PC-3 (cell line): ENCODE data around the gene SH2D3A. TPM values are rescaled to one million over a fixed set of nuclear protein-coding genes. Genes with fewer than 3 reads are reported as not detected.
"Not testable (repeated sequence)": the region's sequence is repeated elsewhere in the genome, so short reads cannot be mapped to it uniquely, and the experiment has no call there.

ENCODE experiments used
- ATAC-seq: fragments of 200-7000 bp; cut with Tn5 transposase; 2 replicates; pipeline ENCODE4 v1.9.1; 2020; ENCODE audit warnings: mild to moderate bottlenecking, moderate library complexity
- BruUV-seq: library from RNA; stranded (reverse); fragments of 400-500 nt; replicated peaks from 2 replicates; lab custom pipeline; 2021; lab: Mats Ljungman, UMichigan
- CTCF ChIA-PET: fragments of 300-600 bp; sonication (Branson Sonifier 250); formaldehyde crosslinking; loops from one replicate; lab custom pipeline; 2022; ENCODE audit warnings: antibody characterized with exemption; lab: Charles Lee
- POLR2A ChIA-PET: fragments of 300-600 bp; sonication (Branson Sonifier 250); formaldehyde crosslinking; loops from one replicate; lab custom pipeline; 2022; ENCODE audit warnings: antibody characterized with exemption; ENCODE audit not compliant: unreplicated experiment; lab: Charles Lee
- DNase-seq: peaks from one replicate; pipeline ENCODE4 v3.0.0-alpha.2; 2015
- H2AFZ ChIP-seq: fragments of 300-600 bp; sonication (generic); 2 replicates; pipeline ENCODE4 v1.6.0; 2016; ENCODE audit warnings: antibody characterized with exemption, low read length
- H3F3A ChIP-seq: fragments of 300-600 bp; sonication (generic); one replicate; pipeline ENCODE4 v1.6.0; 2017; ENCODE audit warnings: antibody characterized with exemption, low read length, control low read depth, mild to moderate bottlenecking; ENCODE audit not compliant: unreplicated experiment
- H3K27ac ChIP-seq: fragments of 300-600 bp; sonication (generic); 2 replicates; pipeline ENCODE4 v1.5.1; 2016; ENCODE audit warnings: mild to moderate bottlenecking, low read length
- H3K27me3 ChIP-seq: fragments of 300-600 bp; sonication (generic); 2 replicates; pipeline ENCODE4 v1.6.1; 2016; ENCODE audit warnings: low read length, mixed read lengths
- H3K36me3 ChIP-seq: fragments of 300-600 bp; sonication (generic); 2 replicates; pipeline ENCODE4 v1.6.1; 2016; ENCODE audit warnings: low read depth, mixed run types, low read length, mixed read lengths
- H3K4me1 ChIP-seq: fragments of 300-600 bp; sonication (generic); 2 replicates; pipeline ENCODE4 v1.5.1; 2016; ENCODE audit warnings: low read length; ENCODE audit not compliant: insufficient read depth
- H3K4me2 ChIP-seq: fragments of 300-600 bp; sonication (generic); 2 replicates; pipeline ENCODE4 v1.6.0; 2016; ENCODE audit warnings: low read length
- H3K4me3 ChIP-seq: fragments of 300-600 bp; sonication (generic); 2 replicates; pipeline ENCODE4 v1.5.1; 2016; ENCODE audit warnings: mild to moderate bottlenecking, low read length, mixed read lengths
- H3K79me2 ChIP-seq: fragments of 300-600 bp; sonication (generic); 2 replicates; pipeline ENCODE4 v1.6.1; 2017; ENCODE audit warnings: low read length, mixed read lengths
- H3K9ac ChIP-seq: fragments of 300-600 bp; sonication (generic); 2 replicates; pipeline ENCODE4 v1.6.0; 2016; ENCODE audit warnings: mild to moderate bottlenecking, low read length
- H3K9me2 ChIP-seq: fragments of 300-600 bp; sonication (generic); replicated peaks from 2 replicates; pipeline ENCODE4 v1.6.1; 2016; ENCODE audit warnings: mixed run types, low read length, mixed read lengths
- H3K9me3 ChIP-seq: fragments of 300-600 bp; sonication (generic); 2 replicates; pipeline ENCODE4 v1.6.1; 2016; ENCODE audit warnings: low read length, mixed read lengths
- H4K20me1 ChIP-seq: fragments of 300-600 bp; sonication (generic); 2 replicates; pipeline ENCODE4 v1.6.1; 2016; ENCODE audit warnings: low read length, mixed read lengths
- CTCF ChIP-seq: fragments of 300-600 bp; sonication (generic); conservative IDR thresholded peaks from 2 replicates; pipeline ENCODE4 v1.5.1; 2017; ENCODE audit warnings: antibody characterized with exemption, low read depth, mild to moderate bottlenecking, low read length
- EZH2 ChIP-seq: fragments of 300-600 bp; sonication (generic); IDR thresholded peaks from one replicate; pipeline ENCODE4 v1.6.1; 2017; ENCODE audit warnings: antibody characterized with exemption, mild to moderate bottlenecking, low read length; ENCODE audit not compliant: unreplicated experiment
- EZH2phosphoT487 ChIP-seq: fragments of 300-600 bp; sonication (generic); IDR thresholded peaks from 2 replicates; pipeline ENCODE4 v1.6.1; 2018; ENCODE audit warnings: mild to moderate bottlenecking, antibody characterized with exemption, low read length, borderline replicate concordance
- intact Hi-C: fragments of 100-400 bp; cut with micrococcal nuclease; formaldehyde crosslinking; loops from 2 replicates; pipeline ENCODE4 v1.9.0; 2023
- total RNA-seq: library from RNA; depleted of rRNA; stranded (reverse); fragments of >200 nt; gene quantifications from 2 replicates; pipeline ENCODE4 v1.2.3, GENCODE V29; 2014

SH2D3A gene
- total RNA-seq, 1 experiment from 2014 or later, result 141 TPM

GRCh38 chr19:6801485-6802086, 34.4 kb upstream of the SH2D3A start:
- H3K79me2 ChIP-seq, result no peaks in the 10 kb centered on the region
- no peaks in the 10 kb centered on the region for H3K9me3 ChIP-seq
- H4K20me1 ChIP-seq, result no peaks in the 10 kb centered on the region
- peak overlapping the region; percentile 92 for H3K27ac ChIP-seq
- no peaks in the 10 kb centered on the region for H3F3A ChIP-seq
- no peak; the same call in 1 of the 2 replicates for ATAC-seq
- no peaks in the 10 kb centered on the region for H3K27me3 ChIP-seq
- H3K4me1 ChIP-seq, result peaks cover 25% of the 10 kb centered on the region
- intact Hi-C loops, result loop anchor here (2.0 kb wide), 1 partner anchor 35 kb away; the partner anchor contains the start of gene SH2D3A
- peak overlapping the region; percentile 59 for H2AFZ ChIP-seq
- TF ChIP-seq EZH2 (no peak), EZH2phosphoT487 (no peak)
- H3K36me3 ChIP-seq, result no peaks in the 10 kb centered on the region
- no peaks in the 10 kb centered on the region for H3K9me2 ChIP-seq
- ChIA-PET POLR2A (no interaction called here), CTCF (no interaction called here)
- H3K4me2 ChIP-seq, result peak overlapping the region; percentile 79
- no TSS peak for BruUV-seq
- peak overlapping the region; percentile 53 for H3K4me3 ChIP-seq
- peak; percentile 72 for DNase-seq
- H3K9ac ChIP-seq, result peak overlapping the region; percentile 58

GRCh38 chr19:6800991-6801484, 33.8 kb upstream of the SH2D3A start:
- Histone ChIP-seq H3K4me1 (peaks cover 25% of the 10 kb centered on the region), H3K36me3 (no peaks in the 10 kb centered on the region), H3K9ac (peak overlapping the region; percentile 58), H3F3A (no peaks in the 10 kb centered on the region), H2AFZ (peak overlapping the region; percentile 59), H3K4me2 (peak overlapping the region; percentile 79), H3K79me2 (no peaks in the 10 kb centered on the region), H3K27me3 (no peaks in the 10 kb centered on the region), H3K9me3 (no peaks in the 10 kb centered on the region), H4K20me1 (no peaks in the 10 kb centered on the region), H3K4me3 (peak overlapping the region; percentile 53), H3K27ac (peak overlapping the region; percentile 92), H3K9me2 (no peaks in the 10 kb centered on the region)
- ChIA-PET POLR2A (no interaction called here), CTCF (no interaction called here)
- DNase-seq (peak; percentile 99), ATAC-seq (peak; percentile 91)
- no TSS peak for BruUV-seq
- intact Hi-C loops, result loop anchor here (2.0 kb wide), 1 partner anchor 34 kb away; the partner anchor contains the start of gene SH2D3A
- TF ChIP-seq EZH2 (no peak), CTCF (no peak), EZH2phosphoT487 (no peak)

- H3F3A ChIP-seq, CTCF ChIA-PET, H3K9me2 ChIP-seq, BruUV-seq, H3K9ac ChIP-seq, DNase-seq, H2AFZ ChIP-seq, POLR2A ChIA-PET, H3K36me3 ChIP-seq, H3K27me3 ChIP-seq, ATAC-seq, H3K4me3 ChIP-seq, H4K20me1 ChIP-seq, H3K79me2 ChIP-seq, H3K9me3 ChIP-seq: not testable (repeated sequence)
- Histone ChIP-seq H3K4me1 (peaks cover 25% of the 10 kb centered on the region), H3K4me2 (peak overlapping the region; percentile 79; the same call in 1 of the 2 replicates), H3K27ac (peak overlapping the region; percentile 92)
- intact Hi-C loops, result loop anchor here (2.0 kb wide), 1 partner anchor 33 kb away; the partner anchor contains the start of gene SH2D3A
Measured at GRCh38 chr19:6800160-6800790, 33.0 kb upstream of the SH2D3A start.
